IMR-90 (cell line): ENCODE measurements around the gene SERPINA6. TPM values are rescaled to one million over a fixed set of nuclear protein-coding genes. Genes with fewer than 3 reads are reported as not detected.
"Not testable (repeated sequence)": the region's sequence is repeated elsewhere in the genome, so short reads cannot be mapped to it uniquely, and the experiment has no call there.

Experiments
- ATAC-seq: fragments of 200-7000 bp; cut with Tn5 transposase; 2 replicates; pipeline ENCODE4 v1.9.1; 2020; ENCODE audit warnings: low read depth, mild to moderate bottlenecking, moderate library complexity
- BruUV-seq: library from RNA; stranded (reverse); fragments of 400-500 nt; replicated peaks from 2 replicates; lab custom pipeline; 2021; lab: Mats Ljungman, UMichigan
- CTCF ChIA-PET: fragments of 300-600 bp; formaldehyde crosslinking; extraction: SDS; loops from one replicate; lab custom pipeline; 2021; ENCODE audit warnings: antibody characterized with exemption; lab: Yijun Ruan, JAX
- POLR2A ChIA-PET: fragments of 300-600 bp; sonication (Branson Sonifier 250); formaldehyde crosslinking; loops from one replicate; lab custom pipeline; 2022; ENCODE audit warnings: antibody characterized with exemption; ENCODE audit not compliant: unreplicated experiment; lab: Charles Lee
- DNase-seq: peaks from one replicate; pipeline ENCODE4 v3.0.0; 2013
- H2AFZ ChIP-seq: replicated peaks from 2 replicates; pipeline ENCODE3; 2013; ENCODE audit warnings: low read length, mild to moderate bottlenecking; ENCODE audit not compliant: poor library complexity
- H2AK5ac ChIP-seq: 2 replicates; pipeline ENCODE4 v1.6.1; 2013; ENCODE audit warnings: low read depth, low read length, inconsistent platforms
- H2AK9ac ChIP-seq: replicated peaks from 2 replicates; pipeline ENCODE3; 2013; ENCODE audit warnings: mild to moderate bottlenecking, low read depth, low read length, moderate library complexity; ENCODE audit not compliant: poor library complexity
- H2BK120ac ChIP-seq: 2 replicates; pipeline ENCODE4 v1.6.1; 2013; ENCODE audit warnings: low read depth, low read length, inconsistent platforms
- H2BK15ac ChIP-seq: 3 replicates; pipeline ENCODE4 v1.6.1; 2013; ENCODE audit warnings: low read depth, low read length, inconsistent platforms
- H2BK20ac ChIP-seq: 2 replicates; pipeline ENCODE4 v1.6.1; 2013; ENCODE audit warnings: low read depth, mild to moderate bottlenecking, inconsistent platforms, low read length, moderate library complexity
- H2BK5ac ChIP-seq: 2 replicates; pipeline ENCODE4 v1.6.1; 2013; ENCODE audit warnings: mild to moderate bottlenecking, low read depth, low read length, inconsistent platforms; ENCODE audit not compliant: poor library complexity, severe bottlenecking
- H3K14ac ChIP-seq: replicated peaks from 2 replicates; pipeline ENCODE4 v1.6.1; 2013; ENCODE audit warnings: low read depth, low read length, inconsistent platforms
- H3K18ac ChIP-seq: 2 replicates; pipeline ENCODE4 v1.6.1; 2013; ENCODE audit warnings: low read depth, low read length, control low read depth
- H3K23ac ChIP-seq: 2 replicates; pipeline ENCODE4 v1.6.1; 2013; ENCODE audit warnings: low read depth, low read length, inconsistent platforms
- H3K27ac ChIP-seq: 2 replicates; pipeline ENCODE4 v1.5.1; 2013; ENCODE audit warnings: mild to moderate bottlenecking, control low read depth, low read length; ENCODE audit not compliant: insufficient read depth
- H3K27me3 ChIP-seq: 2 replicates; pipeline ENCODE4 v1.6.1; 2013; ENCODE audit warnings: low read length; ENCODE audit not compliant: control insufficient read depth, insufficient read depth
- H3K36me3 ChIP-seq: 2 replicates; pipeline ENCODE4 v1.6.1; 2013; ENCODE audit warnings: low read length, mixed read lengths; ENCODE audit not compliant: control insufficient read depth, insufficient read depth
- H3K4ac ChIP-seq: 2 replicates; pipeline ENCODE4 v1.6.1; 2013; ENCODE audit warnings: low read depth, low read length, inconsistent platforms
- H3K4me1 ChIP-seq: 2 replicates; pipeline ENCODE4 v1.6.1; 2013; ENCODE audit warnings: low read length, mixed read lengths; ENCODE audit not compliant: control insufficient read depth, insufficient read depth
- H3K4me2 ChIP-seq: 2 replicates; pipeline ENCODE4 v1.6.1; 2013; ENCODE audit warnings: low read depth, mild to moderate bottlenecking, control low read depth, low read length, moderate library complexity
- H3K4me3 ChIP-seq: 2 replicates; pipeline ENCODE4 v1.5.1; 2013; ENCODE audit warnings: low read depth, mild to moderate bottlenecking, control low read depth, low read length, moderate library complexity; ENCODE audit not compliant: insufficient read depth
- H3K56ac ChIP-seq: 2 replicates; pipeline ENCODE4 v1.6.1; 2013; ENCODE audit warnings: low read length, inconsistent platforms; ENCODE audit not compliant: insufficient read depth; ENCODE audit errors: extremely low read depth
- H3K79me1 ChIP-seq, 2 experiments: 2 replicates each; pipeline ENCODE4 v1.6.1; 2013; ENCODE audit warnings: low read length in 2 of 2, inconsistent platforms in 1 of 2, low read depth in 1 of 2
- H3K9ac ChIP-seq: 2 replicates; pipeline ENCODE4 v1.6.1; 2013; ENCODE audit warnings: low read depth, low read length, control low read depth
- H3K9me1 ChIP-seq: 2 replicates; pipeline ENCODE4 v1.6.1; 2013; ENCODE audit warnings: low read length, inconsistent platforms; ENCODE audit not compliant: insufficient read depth
- H3K9me3 ChIP-seq: 2 replicates; pipeline ENCODE4 v1.6.1; 2013; ENCODE audit warnings: low read length; ENCODE audit not compliant: control insufficient read depth, insufficient read depth
- H4K20me1 ChIP-seq: 2 replicates; pipeline ENCODE4 v1.6.1; 2013; ENCODE audit warnings: low read length, inconsistent platforms; ENCODE audit not compliant: insufficient read depth
- H4K5ac ChIP-seq: 2 replicates; pipeline ENCODE4 v1.6.1; 2013; ENCODE audit warnings: mild to moderate bottlenecking, low read depth, low read length, control low read depth
- H4K8ac ChIP-seq, 2 experiments: 2 replicates each; pipeline ENCODE4 v1.6.1; 2013; ENCODE audit warnings: low read depth in 2 of 2, low read length in 2 of 2, control low read depth in 1 of 2, inconsistent platforms in 1 of 2
- H4K91ac ChIP-seq: 2 replicates; pipeline ENCODE4 v1.6.1; 2013; ENCODE audit warnings: low read depth, low read length, inconsistent platforms; ENCODE audit not compliant: insufficient read depth
- BHLHE40 ChIP-seq: fragments of 150-350 bp; IDR thresholded peaks from 2 replicates; pipeline ENCODE4 v1.6.1; 2016; ENCODE audit warnings: mild to moderate bottlenecking, low read depth, low read length
- FOS ChIP-seq: fragments of 150-350 bp; IDR thresholded peaks from 2 replicates; pipeline ENCODE4 v1.6.1; 2016; ENCODE audit warnings: low read depth, low read length
- MAZ ChIP-seq: IDR thresholded peaks from 2 replicates; pipeline ENCODE4 v1.6.1; 2012; ENCODE audit warnings: low read depth, mild to moderate bottlenecking, low read length, improper control_type of control experiment, moderate library complexity, borderline replicate concordance
- WGBS, 2 experiments: methylation state at CpG; one replicate each; pipeline versions ENCODE4 v1.1.5 to v1.1.7; 2013; ENCODE audit warnings: missing lambda C conversion rate in 2 of 2; ENCODE audit not compliant: insufficient read length in 1 of 2; ENCODE audit errors: extremely low coverage in 2 of 2; 5-methylcytosine and 5-hydroxymethylcytosine counted together
- dilution Hi-C: fragments of 300-500 bp; cut with HindIII; formaldehyde crosslinking; loops from one replicate; pipeline ENCODE4 v1.14.3; 2018; ENCODE audit warnings: low sequenced_read_pairs; ENCODE audit not compliant: unreplicated experiment
- in situ Hi-C: fragments of 300-500 bp; cut with MboI; formaldehyde crosslinking; loops from 3 replicates; pipeline ENCODE4 v1.14.3; 2019; ENCODE audit warnings: low sequenced_read_pairs, inconsistent platforms, mixed read lengths
- intact Hi-C: fragments of 100-400 bp; cut with micrococcal nuclease; formaldehyde crosslinking; loops from 2 replicates; pipeline ENCODE4 v1.10.0; 2022
- polyA plus RNA-seq, 3 experiments: library from polyadenylated mRNA; depleted of rRNA; stranded (reverse); fragments of >200 nt; gene quantifications; 2 replicates each; pipeline ENCODE4 v1.2.3, GENCODE V29; 2012; ENCODE audit warnings: low replicate concordance in 1 of 3
- total RNA-seq: library from RNA; depleted of rRNA; stranded (reverse); fragments of >200 nt; gene quantifications from 2 replicates; pipeline ENCODE4 v1.2.3, GENCODE V29; 2012

SERPINA6 gene
- total and polyA plus RNA-seq, 2 of the 4 experiments (the other 2 are of a cell fraction), result not detected

- dilution Hi-C loops, result no loop called here
- Histone ChIP-seq H3K27me3 (no peaks in the 10 kb centered on the region), H3K18ac (no peak overlapping the region), H4K5ac (no peak overlapping the region), H3K79me1 (no peaks in the 10 kb centered on the region), H2BK120ac (no peak overlapping the region), H3K4ac (no peak overlapping the region), H3K4me3 (no peak overlapping the region), H4K20me1 (no peaks in the 10 kb centered on the region), H3K4me2 (no peak overlapping the region), H3K23ac (no peak overlapping the region), H4K8ac (no peak overlapping the region), H3K14ac (no peak overlapping the region), H3K56ac (no peak overlapping the region), H2BK20ac (no peak overlapping the region), H2BK15ac (no peak overlapping the region), H3K9me1 (no peaks in the 10 kb centered on the region), H3K9ac (no peak overlapping the region), H3K27ac (no peak overlapping the region), H2AK9ac (no peak overlapping the region), H2AFZ (no peak overlapping the region), H2AK5ac (no peak overlapping the region), H3K4me1 (0 out of 2 replicates have a peak, but pooled peaks cover 2% of the 10 kb centered on the region), H2BK5ac (no peak overlapping the region), H3K9me3 (no peaks in the 10 kb centered on the region), H4K91ac (no peak overlapping the region), H3K36me3 (no peaks in the 10 kb centered on the region)
- TF ChIP-seq FOS (no peak), BHLHE40 (no peak), MAZ (no peak)
- intact Hi-C loops, result loop anchor here (1.0 kb wide), 2 partner anchors 59 to 132 kb away; no protein-coding TSS in a partner anchor
- no CpG with 5 or more reads among the region's 3 CpGs for WGBS, 2 experiments
- BruUV-seq, result no TSS peak
- ChIA-PET CTCF (interaction anchor here (0.9 to 1.4 kb wide), 4 partner anchors 9 to 132 kb away, joined by 3 to 6 read pairs (median 4); no protein-coding TSS in a partner anchor), POLR2A (no interaction called here)
- ATAC-seq, result no peak
- no peak for DNase-seq
- in situ Hi-C loops, result no loop called here
Measured at GRCh38 chr14:94354638-94355185, 31.6 kb upstream of the SERPINA6 start.

- POLR2A ChIA-PET, CTCF ChIA-PET: not testable (repeated sequence)
Measured at GRCh38 chr14:94354190-94354589, 31.1 kb upstream of the SERPINA6 start.

More at GRCh38 chr14:94354190-94354589, 31.1 kb upstream of the SERPINA6 start:
- H4K91ac ChIP-seq, H3K9me3 ChIP-seq, H3K4me1 ChIP-seq, H4K20me1 ChIP-seq, ATAC-seq, DNase-seq, H3K4me2 ChIP-seq, H3K23ac ChIP-seq, H3K56ac ChIP-seq, H3K4ac ChIP-seq, H3K36me3 ChIP-seq, H3K9me1 ChIP-seq, H4K5ac ChIP-seq, H2BK120ac ChIP-seq, BruUV-seq, H2AK5ac ChIP-seq, H3K18ac ChIP-seq, H2BK15ac ChIP-seq, H2AK9ac ChIP-seq, in situ Hi-C loops, H2BK5ac ChIP-seq, H4K8ac ChIP-seq, H3K27me3 ChIP-seq, H3K79me1 ChIP-seq, intact Hi-C loops, H3K27ac ChIP-seq, dilution Hi-C loops, H2AFZ ChIP-seq, H3K14ac ChIP-seq, H3K9ac ChIP-seq, H3K4me3 ChIP-seq, H2BK20ac ChIP-seq: not testable (repeated sequence)
- WGBS, 2 experiments, result 100% methylated on average over 1 of the region's 8 CpGs; no CpG with 5 or more reads in 1 of the 2 experiments
